LoVo (cell line): ENCODE data around the gene ISG20.
"Not testable (repeated sequence)": the region's sequence is repeated elsewhere in the genome, so short reads cannot be mapped to it uniquely, and the experiment has no call there.

Experiments
- DNase-seq: peaks from one replicate; pipeline ENCODE4 v3.0.0-alpha.2; 2016; ENCODE audit warnings: low spot score

Gene ISG20

DNA sequence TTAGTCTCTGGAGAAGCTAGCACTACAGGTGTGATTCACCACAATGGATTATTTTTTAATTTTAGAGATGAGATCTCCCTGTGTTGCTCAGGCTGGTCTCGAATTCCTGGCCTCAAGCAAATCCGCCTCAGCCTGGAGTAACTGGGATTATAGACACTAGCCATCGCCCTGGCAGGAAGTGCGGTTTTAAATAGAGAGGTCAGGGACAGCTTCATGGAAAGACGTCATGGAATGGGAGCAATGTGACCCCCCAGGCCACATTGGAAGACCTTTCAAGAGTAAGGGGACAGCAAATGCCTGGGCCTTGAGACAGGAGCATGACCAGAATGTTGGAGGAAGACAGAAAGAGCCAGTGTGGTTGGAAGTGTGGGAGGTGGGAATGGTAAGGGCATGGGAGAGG is 2.2 kb upstream of the ISG20 start:
- no peak for DNase-seq

DNA sequence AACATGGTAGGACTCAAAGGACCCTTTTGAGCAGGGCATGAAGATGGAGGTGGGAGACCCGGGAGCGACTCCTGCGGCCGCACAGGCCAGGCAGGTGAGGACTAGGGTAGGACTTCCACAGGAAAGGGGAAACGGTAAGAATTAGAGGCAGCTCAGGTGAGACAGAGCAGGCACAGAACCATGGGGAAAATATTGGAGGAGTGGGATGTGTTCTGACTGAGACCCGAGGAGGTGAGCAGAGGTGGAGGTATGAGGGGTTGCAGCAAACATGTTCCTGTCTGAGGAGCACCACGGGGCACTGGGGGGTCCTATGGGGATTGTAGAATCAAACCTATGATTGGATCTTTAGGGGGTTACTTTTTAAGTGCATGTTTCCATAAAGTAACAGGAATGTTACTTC is 1.4 kb upstream of the ISG20 start:
- no peak for DNase-seq

DNA sequence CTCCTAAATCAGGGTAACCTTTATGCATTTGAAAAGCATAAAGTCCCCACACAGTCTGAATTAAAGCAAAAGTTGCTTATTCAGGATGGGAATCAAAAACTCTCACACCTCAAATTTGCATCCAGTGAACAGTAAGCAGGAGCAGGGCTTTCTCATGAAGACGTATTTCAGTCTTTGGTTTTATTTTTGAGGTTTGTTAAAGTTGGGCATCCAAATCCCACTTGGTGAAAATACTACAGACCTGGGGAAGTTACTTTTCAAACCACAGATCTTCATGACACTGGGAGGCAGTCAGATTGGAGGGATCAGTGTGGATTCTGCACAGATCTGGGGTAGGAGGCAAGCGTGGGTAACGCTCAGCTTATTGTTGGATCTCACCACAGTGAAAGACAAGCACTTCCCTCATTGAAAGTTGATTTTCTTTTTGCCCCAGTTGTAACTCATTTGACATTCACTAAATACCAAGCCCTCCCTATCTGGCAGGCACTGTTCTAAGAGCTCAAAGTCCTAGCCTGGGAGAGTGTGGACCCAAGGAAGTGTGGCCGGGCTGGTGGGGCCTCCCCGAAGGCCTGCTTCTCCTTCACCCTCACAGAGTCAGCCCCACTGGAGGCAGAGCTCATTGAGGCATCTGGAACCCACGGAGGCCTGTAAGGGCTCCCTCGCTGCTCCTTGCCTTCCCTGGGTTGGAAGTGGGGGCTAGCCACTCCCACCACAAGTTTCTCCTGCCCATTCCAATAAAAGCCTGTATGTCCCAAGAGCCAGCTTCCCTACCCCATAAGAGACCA is 783 bp upstream of the ISG20 start:
- no peak for DNase-seq

DNA sequence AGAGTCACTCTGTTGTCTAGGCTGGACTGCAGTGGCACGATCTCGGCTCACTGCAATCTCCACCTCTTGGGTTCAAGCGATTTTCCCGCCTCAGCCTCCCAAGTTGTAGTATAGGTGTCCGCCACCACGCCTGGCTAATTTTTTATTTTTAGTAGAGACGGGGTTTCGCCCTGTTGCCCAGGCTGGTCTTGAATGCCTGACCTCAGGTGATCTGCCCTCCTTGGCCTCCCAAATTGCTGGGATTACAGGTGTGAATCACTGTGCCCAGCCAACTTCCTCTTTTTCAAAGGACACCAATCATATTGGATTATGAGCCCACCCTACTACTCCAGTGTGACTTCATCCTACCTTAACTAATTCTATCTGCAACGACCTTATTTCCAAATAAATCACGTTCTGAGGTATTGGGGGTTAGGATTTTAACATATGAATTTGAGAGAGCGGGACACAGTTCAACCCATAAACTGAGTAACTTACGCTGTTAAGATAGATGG is 3.2 kb downstream of the ISG20 start:
- no peak for DNase-seq

DNA sequence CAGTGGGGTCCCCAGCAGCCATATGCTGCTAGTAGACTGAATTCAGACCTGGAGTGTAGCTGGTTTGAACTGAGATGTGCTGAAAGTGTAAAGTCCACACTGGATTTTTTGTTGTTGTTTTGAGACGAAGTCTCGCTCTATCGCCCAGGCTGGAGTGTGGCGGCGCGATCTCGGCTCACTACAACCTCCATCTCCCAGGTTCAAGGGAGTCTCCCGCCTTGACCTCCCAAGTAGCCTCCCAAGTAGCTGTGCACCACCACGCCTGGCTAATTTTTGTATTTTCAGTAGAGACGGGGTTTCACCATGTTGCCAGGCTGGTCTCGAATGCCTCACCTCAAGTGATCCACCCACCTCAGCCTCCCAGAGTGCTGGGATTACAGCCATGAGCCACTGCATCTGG is 3.7 kb downstream of the ISG20 start:
- DNase-seq, result not testable (repeated sequence)

DNA sequence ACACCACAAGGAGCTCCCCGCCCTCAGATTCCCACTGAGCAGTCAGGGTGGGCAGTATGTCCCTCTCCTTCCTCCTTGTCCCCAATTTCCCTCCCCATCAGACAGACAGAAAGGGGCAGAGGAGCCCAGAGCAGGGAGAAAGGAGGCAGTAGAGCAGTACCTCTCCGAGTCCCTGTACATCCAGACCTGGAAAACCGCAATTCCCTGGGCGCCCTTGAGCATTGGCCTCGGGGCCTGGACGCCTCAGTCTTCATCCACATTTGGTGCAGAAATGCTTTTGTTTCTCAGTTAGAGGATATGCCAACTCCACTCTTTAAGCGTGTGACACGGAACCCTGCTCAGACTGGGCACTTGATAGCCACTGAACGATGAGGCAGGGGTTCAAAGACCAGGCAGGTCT is 5.9 kb downstream of the ISG20 start:
- no peak for DNase-seq

DNA sequence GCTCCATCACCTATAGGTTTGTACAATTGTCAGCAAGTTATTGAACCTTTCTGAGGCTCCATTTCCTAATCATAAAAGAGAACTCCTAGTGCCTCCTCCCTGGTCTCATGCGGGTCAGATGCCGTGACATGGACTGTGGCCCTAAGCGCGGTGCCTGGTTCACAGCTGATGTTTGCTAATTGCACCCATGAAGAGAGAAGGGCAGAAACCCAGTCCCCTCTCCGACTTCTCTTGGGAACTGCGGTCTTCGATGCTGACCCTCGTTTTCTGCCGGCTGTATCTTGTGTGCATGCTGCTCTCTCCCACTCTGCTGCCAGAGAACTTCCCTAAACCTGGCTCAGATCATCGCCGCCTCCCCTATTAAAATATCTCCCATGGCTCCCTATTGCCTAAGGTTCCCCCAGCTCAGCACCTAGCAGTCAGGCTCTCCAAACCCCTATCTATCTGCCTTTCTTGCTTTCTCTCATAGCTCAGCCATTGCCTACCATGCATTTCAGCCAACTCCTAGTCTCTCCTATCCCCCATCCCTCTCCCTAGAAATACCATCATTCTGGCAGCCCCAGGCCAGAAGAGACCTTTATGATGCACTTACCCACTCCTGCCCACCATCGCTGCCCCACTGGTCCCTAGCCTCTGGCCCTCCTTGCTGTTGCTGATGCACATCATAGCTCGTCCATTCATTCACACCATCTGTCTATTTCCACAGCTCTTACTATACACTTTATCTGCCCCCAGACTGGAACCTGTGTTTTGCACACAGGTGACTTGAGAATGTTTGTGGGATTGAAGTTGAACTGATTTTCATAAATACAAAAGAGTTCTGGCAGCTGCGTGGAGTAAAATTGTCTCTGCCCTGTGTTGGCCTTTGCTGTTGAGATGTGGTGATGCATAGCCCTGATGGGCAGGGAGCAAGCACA is 6.6 kb downstream of the ISG20 start:
- DNase-seq, result no peak

DNA sequence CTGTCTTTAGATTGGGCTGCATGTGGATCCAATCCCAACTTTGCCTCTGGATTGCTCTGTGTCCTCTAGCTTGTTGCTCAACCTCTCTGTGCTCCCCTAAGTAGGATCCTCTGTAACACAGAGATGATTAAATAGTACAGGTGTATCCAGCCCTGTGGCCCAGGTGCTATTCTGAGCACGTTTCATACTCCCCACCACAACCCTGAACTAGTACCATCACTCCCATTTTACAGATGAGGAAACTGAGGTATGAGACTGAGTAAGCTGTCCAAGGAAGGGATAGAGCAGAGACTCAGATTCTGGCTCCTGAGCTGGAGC is 7.2 kb downstream of the ISG20 start:
- no peak for DNase-seq

DNA sequence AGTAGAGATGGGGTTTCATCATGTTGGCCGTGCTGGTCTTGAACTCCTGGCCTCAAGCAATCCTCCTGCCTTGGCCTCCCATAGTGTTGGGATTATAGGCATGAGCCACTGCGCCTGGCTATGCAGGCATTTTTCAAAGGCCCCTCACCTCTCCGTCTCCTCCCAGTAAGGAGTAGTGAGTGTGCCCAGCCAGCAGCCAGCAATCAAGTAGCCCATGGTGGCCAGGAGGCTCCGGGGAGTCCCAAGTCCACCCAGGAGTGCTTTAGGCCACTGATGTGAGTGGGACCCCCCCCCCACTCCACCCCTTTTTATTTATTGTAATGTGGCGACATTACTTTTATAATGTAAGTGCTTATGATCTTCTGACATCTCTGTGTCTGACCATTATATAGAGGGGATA is 8.1 kb downstream of the ISG20 start:
- no peak for DNase-seq

DNA sequence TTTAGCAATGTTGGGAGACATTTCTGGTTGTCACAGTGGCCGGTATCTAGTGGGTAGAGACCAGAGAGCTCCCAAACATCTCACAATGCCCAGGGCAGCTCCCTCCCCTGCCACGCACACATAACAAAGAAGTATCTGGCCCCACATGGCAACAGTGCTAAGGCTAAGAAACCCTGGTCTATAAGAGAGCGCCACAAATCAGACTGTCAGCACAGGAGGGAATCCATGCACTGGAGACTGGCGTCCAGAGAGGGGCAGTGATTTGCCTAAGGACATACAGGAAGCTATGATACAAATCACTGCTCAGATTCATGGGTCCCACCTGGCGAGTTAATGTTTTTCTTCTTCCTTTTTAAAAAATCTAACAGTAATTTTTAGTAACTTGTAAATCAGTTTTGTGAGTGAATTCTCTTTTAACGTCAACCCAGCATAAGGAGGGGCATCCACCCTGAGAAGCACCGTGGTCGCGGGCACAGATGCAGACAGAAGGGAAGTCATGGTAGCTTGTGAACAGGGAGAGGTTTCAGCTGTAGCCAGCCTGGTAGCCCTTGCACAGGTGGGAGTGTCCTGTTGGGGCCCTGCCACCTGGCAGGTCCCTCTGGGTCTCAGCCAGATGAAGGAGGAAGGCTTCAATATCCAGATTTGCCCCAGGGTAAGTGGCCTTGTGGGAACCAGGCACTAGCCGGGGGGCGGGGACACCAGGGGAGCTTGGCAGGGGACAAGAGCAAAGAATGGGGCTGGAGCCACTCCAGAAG is 8.7 kb downstream of the ISG20 start:
- no peak for DNase-seq

DNA sequence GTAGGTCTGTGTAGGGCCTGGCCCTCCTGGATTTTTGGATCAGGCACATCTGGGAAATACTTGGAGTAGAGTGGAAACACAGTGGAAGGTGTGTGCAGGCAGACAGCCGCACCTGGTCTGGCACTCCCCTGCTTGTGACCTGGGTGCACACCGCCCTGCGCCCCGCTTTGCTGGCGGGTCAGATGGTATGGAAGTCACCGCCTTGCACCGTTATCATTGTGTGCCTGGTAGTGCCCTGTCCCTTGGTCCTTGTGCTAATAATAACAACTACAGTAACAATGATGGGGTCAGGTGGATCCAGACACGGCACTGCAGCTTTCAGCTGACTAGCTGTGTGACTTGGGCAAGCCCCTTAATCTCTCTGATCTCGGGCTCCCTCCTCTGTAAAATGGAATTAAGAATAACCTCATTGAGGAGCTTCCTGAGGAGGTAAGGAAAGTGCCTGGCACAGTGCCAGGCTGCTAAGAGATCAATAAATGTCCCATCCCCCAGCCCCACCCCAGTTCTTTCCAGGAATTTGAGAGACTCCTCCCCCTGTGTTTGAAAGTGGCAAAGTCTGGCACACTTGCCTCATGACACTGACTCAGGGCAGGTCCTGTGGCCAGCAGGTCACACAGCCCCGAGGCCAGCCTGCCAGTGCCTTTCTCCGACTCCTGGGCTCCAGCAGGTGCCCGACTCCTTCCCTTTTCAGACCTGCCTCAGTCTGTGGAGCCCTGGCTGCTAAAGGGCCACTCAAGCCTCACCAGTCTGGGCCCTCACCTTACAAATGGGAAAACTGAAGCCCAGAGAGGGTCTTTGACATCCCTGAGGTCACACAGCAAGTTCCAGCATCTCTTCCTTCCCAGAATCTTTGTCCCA is 9.8 kb downstream of the ISG20 start:
- DNase-seq, result no peak

DNA sequence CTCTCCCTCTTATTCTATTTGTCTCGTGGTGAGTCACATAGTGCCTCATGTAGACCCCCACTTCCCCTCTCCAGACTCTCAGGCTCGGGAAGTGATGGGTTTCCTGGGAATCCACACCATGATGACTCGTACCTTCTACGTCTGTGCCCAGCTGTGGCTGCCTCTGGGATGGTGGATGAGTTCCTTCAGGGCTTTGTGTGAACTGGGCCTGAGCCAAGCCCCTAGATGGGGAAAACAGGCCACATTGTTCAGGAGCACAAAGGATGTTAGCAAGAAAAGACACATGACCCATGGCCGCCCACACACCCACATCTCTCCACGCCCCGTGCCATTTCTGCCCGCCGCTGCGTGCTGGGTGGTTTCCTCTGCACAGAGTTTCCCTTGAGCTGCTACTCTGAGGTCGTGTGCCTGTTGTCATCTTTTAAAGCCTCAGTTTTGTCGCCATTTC is 10.5 kb downstream of the ISG20 start:
- no peak for DNase-seq

DNA sequence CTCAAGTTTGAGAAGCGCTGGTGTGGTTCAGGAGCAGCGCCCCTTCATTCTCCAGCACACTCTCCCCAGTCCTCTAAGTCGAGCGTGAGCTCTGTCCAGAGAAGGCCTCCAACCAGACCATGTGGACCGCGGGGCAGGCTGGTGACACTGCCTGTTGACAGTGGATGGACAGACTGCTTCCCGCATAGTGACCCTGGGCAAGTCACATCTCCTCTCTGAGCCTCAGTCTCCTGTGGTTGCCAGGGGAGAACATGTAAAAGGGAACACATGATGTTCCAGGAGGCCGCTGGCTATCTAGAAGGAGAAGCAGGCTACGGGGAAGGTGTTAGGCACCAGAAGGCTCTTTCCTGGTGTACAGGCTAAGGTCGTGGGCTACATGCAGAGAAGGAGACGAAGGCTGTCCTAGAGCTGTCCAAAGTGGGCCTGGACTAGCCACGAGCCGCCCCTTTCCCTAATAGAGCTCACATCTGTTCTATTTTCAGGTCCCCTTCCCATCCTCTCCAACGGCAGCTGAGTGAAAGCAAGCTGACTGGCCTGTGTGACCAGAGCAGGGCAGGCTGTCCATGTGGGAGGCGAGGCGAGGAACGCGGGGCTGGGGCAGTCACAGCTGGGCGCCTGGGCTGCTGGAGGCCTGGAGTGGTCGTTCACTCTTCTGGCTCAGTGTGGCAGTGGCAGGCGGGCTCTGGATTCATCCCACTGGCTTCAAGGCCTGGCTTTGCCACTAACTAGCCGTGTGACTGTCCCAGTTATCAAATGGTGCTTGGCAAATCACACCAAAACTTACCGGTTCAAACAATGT is 11.1 kb downstream of the ISG20 start:
- DNase-seq, result no peak

DNA sequence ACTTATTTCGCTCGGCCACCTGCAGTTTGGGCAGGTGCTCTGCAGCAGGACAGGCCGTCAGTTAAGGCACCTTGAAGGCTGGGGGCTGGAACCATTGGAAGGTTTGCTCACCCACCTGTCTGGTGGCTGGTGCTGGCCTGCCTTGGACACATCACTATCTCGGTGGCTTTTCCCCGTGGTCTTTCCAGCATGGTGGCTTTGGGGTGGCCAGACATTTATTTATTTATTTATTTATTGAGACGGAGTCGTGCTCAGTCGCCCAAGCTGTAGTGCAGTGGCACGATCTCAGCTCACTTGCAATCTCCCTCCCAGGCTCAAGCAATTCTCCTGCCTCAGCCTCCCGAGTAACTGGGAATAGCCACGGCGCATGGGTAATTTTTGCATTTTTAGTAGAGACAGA is 11.7 kb downstream of the ISG20 start:
- no peak for DNase-seq

DNA sequence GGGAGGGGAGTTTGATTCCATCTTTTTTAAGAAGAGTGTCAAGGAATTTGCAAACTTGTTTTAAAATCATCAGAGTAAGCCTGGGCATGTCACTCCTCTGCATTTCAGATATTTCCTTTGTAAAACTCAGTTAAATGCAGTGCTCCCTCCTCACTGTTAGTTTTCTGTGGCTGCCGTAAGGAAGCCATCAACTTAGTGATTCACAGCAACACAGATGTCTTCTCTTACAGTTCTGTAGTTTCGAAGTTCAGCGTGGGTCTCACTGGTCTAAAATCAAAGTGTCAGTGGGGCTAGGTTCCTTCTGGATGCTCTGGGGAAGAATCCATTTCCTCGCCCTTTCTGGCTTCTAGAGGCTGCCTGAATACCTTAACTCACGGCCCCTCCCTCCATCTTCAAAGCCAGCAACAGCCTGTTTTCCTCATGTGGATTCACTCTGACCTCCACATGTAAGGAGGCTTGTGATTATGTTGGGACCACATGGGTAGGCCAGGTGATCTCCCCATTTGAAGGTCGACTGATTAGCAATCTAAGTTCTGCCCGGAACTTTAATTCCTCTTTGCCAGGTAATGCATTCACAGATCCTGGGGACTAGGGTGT is 12.4 kb downstream of the ISG20 start:
- no peak for DNase-seq

DNA sequence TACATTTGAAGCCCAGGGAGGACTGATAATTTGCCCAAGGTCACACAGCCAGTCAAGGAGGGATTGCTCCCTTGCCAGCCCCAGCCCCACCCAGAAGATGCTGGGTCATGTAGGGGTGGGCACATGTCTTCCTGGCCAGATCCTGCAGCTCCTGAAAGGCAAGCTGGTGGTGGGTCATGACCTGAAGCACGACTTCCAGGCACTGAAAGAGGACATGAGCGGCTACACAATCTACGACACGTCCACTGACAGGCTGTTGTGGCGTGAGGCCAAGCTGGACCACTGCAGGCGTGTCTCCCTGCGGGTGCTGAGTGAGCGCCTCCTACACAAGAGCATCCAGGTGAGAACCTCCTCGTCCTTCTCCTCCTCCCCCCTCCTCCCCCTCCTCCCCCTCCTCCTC is 13.2 kb downstream of the ISG20 start:
- DNase-seq, result no peak

DNA sequence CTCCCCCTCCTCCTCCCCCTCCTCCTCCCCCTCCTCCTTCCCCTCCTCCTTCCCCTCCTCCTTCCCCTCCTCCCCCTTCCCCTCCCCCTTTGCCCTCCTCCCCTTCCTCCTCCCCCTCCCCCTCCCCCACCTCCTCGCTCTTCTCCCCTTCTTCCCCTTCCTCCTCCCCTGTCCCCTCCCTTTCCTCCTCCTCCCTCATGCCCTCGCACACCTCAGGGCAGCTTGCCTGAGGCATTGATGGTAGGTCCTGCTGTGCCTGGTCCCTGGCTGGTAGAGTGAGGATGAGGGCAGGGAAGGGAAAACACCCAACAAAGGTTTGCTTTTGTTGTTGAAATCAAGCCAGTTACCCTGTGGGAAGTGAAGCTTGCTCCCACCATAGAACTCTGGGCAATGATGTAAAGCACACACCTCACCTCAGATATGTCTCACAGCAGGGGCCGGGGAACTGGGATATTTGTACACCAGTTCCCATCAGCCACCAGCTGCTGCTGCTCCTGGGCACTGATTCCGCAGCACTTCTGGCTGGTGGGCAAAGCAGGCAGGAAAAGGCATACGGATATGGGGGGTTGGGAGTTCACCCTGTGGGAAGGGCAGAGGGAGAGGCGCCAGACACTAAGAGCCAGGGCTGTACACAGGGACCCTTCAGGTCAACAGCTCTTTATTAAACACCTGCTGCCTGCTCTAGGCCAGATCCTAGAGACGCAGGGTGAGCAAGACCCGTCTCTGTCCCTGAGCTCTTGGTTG is 13.8 kb downstream of the ISG20 start:
- DNase-seq, result no peak

DNA sequence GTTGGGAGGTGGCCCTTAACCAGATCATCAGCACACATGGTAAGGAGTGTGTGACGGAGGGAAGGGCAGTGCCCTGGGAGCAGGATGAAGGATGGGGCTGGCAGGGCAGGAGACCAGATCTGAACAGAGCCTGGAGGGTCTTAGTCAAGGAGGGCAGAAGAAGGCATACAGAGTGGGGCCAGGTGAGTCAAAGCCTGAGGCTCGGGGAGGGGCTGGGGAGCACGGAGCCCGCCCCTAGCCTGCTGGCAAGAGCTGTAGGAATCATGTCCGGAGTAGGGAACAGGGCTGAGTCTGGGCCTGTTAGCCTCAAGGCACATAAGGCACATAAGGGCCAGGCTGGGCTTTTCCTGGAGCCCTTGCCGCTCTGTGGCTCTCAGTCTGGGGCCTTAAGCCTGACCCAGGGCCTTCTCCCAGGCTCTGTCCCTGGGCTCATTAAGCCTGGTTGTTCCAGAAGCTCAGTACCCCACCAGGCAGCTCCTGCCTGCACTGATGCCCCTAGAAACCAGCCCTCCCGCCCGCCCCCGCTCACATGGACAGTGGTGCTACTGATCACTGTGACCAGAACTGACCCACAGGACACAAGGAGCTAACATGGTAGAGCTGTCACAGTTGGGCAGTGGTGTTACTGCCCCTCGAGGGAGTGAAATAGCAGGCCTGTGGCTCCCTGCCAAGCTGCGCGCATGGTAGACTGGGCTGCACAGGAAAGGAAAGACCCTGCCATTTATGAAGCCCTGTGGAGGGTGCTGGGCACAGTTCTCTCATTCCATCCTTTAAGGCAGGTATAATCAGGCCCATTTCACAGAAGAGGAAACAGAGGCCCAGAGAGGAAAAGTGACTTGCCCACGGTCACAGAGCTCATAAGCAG is 14.6 kb downstream of the ISG20 start:
- no peak for DNase-seq
